ENCODE data around the gene UNCX.
"Not testable (repeated sequence)": the region's sequence is repeated elsewhere in the genome, so short reads cannot be mapped to it uniquely, and the experiment has no call there.

The UNCX gene

GRCh38 chr7:1232623-1233332 lies at the start of gene UNCX:
Gene UNCX, plus strand, starts transcription at chr7:1232872. Its CDS starts 146 bp downstream, at chr7:1233018.
- no peak for DNase-seq

- DNase-seq: no peak
Observed at GRCh38 chr7:1187127-1187526, 45.5 kb upstream of the UNCX start.

GRCh38 chr7:1188720-1189294 lies 43.9 kb upstream of the UNCX start:
- no peak for DNase-seq

- no peak for DNase-seq
Observed at GRCh38 chr7:1189986-1190772, 42.5 kb upstream of the UNCX start.

DNA sequence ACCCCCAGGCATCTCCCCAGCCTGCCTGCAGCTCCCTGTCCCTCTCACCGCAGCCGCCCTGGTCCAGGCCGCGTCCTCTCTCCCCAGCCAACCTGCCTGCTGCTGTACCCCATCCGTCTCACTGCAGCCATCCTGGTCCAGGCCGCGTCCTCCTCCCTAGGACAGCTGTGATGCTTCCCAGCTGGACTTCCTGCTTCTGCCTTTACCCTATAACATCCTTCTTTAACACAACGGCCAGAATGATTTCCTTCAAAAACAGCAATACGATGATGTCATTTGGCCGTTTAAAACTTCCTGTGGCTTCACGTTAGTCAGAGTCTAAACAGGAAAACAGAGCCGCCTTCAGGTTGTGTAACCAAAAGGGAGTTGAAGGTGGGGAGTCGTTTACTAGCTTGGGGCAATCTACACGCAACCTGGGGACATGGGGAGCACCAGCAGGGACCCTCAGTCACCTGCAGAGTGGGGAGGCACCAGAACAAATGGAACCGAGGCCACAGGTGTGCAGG lies 40.4 kb upstream of the UNCX start:
- no peak for DNase-seq

DNA sequence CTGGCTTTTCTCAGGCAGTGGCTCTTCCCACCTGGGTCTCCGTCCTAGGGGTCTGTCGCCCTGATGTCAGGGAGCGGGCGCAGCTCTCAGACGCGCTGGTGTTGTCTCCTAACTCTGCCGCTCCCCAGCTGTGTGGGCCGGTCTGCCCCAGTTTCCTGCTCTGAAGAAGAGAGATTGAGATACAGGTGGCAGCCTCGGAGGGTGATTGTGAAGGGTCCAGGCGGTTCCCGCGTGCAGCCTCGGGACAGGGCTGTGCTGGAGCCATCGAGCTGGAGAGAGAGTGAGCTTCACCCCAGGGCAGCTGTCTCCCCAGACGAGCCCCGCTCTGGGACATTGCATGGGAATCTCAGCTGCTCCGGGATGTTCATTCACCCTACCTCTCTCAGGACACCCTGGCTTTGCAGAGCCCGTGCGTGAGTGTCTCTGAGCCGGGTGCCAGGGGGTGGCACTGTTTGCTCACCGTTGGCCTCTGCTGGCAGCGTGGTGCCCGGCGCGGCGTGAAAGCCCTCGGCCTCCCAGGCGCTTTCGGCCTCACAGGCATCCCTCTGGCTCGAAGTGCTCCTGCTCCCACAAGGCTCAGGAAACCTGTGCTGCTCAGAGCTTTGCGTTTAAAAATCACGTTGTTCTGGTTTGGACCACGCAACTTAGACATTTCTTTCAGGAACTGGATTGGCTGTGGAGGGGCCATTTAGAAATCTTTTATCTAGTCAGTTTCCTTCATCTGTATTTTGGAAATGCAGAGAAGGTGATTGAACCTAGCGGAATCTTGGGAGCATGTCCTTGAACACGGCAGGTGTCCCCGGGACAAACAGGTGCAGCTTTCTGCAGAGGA lies 38.9 kb upstream of the UNCX start:
- peak; percentile 72 for DNase-seq

DNA sequence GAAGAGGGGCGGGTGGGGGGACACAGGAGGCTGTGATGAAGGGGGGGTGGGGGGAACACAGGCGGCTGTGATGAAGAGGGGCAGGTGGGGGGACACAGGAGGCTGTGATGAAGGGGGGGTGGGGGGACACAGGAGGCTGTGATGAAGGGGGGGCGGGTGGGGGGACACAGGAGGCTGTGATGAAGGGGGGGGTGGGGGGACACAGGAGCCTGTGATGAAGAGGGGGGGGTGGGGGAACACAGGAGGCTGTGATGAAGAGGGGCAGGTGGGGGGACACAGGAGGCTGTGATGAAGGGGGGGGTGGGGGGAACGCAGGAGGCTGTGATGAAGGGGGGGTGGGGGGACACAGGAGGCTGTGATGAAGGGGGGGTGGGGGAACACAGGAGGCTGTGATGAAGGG lies 36.2 kb upstream of the UNCX start:
- DNase-seq: not testable (repeated sequence)

GRCh38 chr7:1196950-1197349 lies 35.7 kb upstream of the UNCX start:
- DNase-seq: no peak

DNA sequence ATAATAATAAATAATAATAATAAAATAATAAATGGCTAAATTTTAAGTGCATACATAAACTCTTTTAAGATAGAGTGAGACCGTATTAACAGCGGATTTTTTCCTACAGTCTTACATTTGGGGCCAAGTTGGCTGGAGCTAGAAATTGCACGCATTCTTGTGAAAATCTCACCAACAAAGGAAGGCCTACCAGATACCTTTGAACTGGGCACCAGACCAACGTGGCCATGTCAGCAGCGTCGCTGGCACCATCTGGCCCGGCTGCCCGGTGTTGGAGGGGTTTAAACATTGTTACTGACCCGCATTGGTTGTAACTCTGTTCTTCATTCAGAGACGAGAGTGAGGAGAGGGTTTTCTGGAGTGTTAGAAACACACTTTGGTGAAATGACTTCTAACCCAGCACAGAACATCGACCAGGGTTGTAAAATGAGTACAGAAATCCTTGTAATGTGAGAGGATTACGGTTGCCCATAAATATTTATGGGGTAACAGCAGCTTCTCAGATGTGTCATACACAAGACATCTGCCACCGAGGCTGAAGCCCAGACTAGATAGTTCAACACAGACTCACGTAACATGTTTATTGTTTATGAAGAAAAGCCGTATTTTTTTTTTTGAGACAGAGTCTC lies 34.6 kb upstream of the UNCX start:
- DNase-seq: no peak

DNA sequence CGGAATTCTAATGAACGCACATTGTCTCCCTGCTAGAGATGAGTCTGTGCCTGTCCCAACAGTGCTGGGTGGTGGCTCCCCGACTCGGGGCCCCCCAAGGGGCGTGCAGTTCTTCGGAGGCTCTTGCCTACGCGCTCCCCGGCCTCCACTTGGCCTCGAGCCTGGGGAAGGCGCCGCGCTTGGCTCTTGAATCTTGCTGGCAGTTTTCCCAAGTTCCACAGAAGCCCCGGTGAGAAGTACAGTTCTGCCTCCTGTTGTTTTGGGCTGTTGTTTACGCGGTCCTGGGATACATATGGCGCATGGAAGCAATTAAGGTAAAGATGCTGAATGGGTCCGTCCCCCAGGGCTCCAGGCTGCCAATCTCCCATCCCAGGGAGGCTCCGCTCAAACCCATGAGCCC lies 32.6 kb upstream of the UNCX start:
- DNase-seq: no peak

- DNase-seq: no peak
Observed at GRCh38 chr7:1201916-1202315, 30.8 kb upstream of the UNCX start.

DNA sequence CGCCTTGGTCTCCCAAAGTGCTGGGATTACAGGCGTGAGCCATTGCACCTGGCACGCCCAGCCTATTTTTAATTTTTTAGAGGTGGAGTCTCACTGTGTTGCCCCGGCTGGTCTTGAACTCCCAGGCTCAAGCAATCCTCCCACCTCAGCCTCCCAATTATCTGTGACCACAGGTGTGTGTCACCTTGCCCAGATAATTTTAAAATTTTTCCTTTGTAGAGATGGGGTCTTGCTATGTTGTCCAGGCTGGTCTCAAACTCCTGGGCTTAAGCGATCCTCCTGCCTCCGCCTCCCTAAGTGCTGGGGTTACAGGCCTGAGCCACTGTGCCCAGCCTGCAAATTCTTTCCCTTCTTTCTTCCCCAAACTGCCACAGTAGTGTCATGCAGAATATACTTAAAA lies 29.8 kb upstream of the UNCX start:
- not testable (repeated sequence) for DNase-seq

- no peak for DNase-seq
Observed at GRCh38 chr7:1204460-1205140, 28.1 kb upstream of the UNCX start.

GRCh38 chr7:1205742-1206141 lies 26.9 kb upstream of the UNCX start:
- DNase-seq: not testable (repeated sequence)

DNA sequence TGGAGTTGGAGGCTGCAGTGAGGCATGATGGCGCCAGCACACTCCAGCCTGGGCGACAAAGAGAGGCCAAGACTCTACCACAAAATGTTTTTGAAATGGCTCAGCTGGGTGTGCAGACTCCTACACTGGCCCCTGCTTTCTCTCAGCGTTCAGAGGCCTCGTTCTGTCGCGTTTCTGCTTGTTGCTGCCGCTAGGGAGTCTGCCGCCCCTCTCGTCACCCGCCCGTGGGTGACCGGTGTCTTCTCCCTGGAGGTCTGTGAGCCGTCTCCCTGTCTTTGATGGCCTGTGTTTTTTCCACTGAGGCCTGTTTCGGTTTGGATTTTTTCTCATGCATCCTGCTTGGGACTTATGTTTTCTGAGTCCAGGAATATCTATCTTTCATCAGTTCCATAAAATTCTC lies 23.6 kb upstream of the UNCX start:
- no peak for DNase-seq

DNA sequence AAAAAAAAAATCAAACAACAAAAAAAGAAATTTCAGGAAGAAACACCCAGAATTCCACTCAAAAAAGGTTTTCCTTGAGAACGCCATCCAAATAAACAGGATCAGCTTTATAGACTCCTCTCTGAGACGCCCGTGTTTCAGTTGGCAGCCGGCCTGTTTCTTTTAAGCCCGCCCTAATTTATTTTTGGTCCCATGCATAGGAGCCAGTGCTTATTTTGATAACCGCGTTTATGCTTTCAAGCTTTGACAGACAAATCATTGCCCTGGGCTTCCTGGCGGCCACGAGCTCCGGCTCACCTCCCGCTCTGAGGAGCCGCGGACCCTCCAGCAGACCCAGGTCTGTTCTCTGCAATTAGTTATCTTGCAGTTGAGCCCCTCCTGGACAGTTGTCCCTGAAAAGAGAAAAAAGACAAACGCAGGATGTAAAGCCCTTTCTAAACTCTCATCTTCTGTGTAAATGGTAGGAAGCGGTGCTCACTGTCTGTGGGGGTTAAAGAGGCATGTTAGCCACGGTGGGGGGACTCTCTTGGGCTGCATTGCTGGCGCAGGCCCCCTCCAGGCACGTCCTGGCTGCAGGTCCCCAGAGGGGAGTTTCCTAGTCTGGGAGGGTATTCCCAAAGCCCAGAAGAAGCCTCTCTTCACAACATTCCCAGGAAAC lies 22.2 kb upstream of the UNCX start:
- DNase-seq: peak; percentile 18

DNA sequence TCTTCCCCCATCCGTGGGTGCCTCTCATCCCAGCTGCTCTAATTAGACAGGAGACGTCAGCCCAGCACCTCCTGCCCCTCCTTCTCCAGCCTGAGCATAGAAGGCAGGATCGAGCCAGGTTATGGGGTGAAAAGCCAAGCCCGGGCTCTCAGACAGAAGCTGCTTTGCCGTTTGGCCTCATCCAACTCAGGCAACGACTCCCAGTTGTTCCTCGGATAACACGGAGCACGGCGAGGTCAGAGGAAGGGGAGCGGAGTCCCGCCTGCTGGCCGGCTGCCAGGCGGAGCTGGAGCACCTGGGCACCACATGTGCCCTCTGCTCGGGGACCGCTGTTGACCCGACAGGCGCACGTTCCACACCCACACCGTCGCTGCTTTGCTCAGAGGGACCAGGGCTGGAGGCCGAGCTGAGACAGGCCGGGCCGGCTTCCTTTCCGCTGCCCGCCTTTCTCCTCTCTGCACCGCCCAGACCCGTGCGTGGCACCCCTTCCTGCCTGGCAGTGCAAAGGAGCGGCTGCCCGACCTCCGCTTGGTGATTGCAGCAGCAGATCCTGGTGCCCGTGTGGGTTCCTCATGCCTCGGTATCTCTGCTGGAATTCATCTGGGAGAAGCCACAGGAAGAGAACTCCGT lies 21.6 kb upstream of the UNCX start:
- no peak for DNase-seq

GRCh38 chr7:1211611-1212010 lies 21.1 kb upstream of the UNCX start:
- DNase-seq: no peak

DNA sequence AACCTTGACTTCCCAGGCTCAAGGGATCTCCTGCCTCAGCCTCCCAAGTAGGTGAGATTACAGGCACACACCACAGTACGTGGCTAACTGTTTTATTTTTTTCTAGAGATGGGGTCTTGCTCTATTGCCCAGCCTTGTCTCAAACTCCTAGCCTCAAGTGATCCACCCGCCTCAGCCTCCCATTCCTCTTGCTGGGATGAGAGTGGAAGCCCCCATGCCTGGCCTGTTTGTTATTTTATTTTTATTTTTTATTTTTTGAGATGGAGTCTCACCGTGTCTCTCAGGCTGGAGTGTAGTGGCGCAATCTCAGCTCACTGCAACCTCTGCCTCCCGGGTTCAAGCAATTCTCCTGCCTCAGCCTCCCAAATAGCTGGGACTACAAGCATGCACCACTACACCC lies 20.6 kb upstream of the UNCX start:
- not testable (repeated sequence) for DNase-seq

DNA sequence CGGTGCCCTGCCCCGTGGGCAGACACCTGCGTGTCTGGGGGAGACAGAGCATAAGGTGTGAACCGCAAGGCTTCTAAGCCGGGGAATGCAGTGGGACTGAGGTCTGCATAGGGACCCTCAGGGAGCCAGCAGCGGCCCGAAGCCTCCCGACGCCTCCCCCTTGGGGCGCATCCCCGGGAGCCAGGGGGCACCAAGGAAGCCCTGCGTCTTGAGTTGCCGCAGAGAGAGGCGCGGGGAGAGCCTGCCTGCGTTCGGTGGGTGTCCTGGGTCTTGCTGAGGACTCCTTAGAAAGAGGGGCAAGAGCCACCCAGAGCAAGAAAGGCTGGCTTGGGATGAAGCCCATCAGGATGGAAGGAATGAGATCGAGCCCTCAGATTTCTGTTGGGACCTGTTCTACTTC lies 18.2 kb upstream of the UNCX start:
- DNase-seq: no peak
